ENCODE data around the gene IL1RN. TPM values are rescaled to one million over a fixed set of nuclear protein-coding genes. Genes with fewer than 3 reads are reported as not detected.

The IL1RN gene
- total RNA-seq, 4 donors from 2014 or later: 0.51 to 0.91 TPM; not detected in 2

GRCh38 chr2:113131352-113132185 lies 4.2 kb downstream of the IL1RN start:
- no peaks in the 10 kb centered on the region for H3K27me3 ChIP-seq
- DNase-seq (no peak), ATAC-seq (no peak)
- in situ Hi-C loops (cut with MboI; ENCODE audit: low sequenced_read_pairs in 4 of 4) (no loop called here), intact Hi-C loops (cut with DNase I; ENCODE audit: low total_unique reads) (no loop called here)
- H3K4me3 ChIP-seq: no peak overlapping the region
- no peak overlapping the region for H3K27ac ChIP-seq
- TF ChIP-seq POLR2A (IDR thresholded peaks at IDR 0.05) (no peak), CTCF (IDR thresholded peaks at IDR 0.05 in 4 of 5, conservative IDR thresholded peaks at IDR 0.05 in 1 of 5) (no peak)
- H3K36me3 ChIP-seq: no peaks in the 10 kb centered on the region
- no peaks in the 10 kb centered on the region for H3K4me1 ChIP-seq
- no peaks in the 10 kb centered on the region for H3K9me3 ChIP-seq

- Histone ChIP-seq H3K4me3 (no peak overlapping the region), H3K4me1 (no peaks in the 10 kb centered on the region), H3K27ac (no peak overlapping the region), H3K36me3 (no peaks in the 10 kb centered on the region), H3K9me3 (no peaks in the 10 kb centered on the region), H3K27me3 (no peaks in the 10 kb centered on the region)
- in situ Hi-C loops (cut with MboI; ENCODE audit: low sequenced_read_pairs in 4 of 4): no loop called here
- no peak for ATAC-seq
- intact Hi-C loops (cut with DNase I; ENCODE audit: low total_unique reads): no loop called here
- no peak for TF ChIP-seq CTCF (IDR thresholded peaks at IDR 0.05 in 4 of 5, conservative IDR thresholded peaks at IDR 0.05 in 1 of 5)
- TF ChIP-seq POLR2A (IDR thresholded peaks at IDR 0.05): no peak
- no peak for DNase-seq
These were observed 5.1 kb downstream of the IL1RN start for GRCh38 chr2:113132414-113133021.

- ATAC-seq (no peak), DNase-seq (no peak)
- H3K27me3 ChIP-seq: no peaks in the 10 kb centered on the region
- H3K36me3 ChIP-seq: no peaks in the 10 kb centered on the region
- no peaks in the 10 kb centered on the region for H3K4me1 ChIP-seq
- TF ChIP-seq CTCF (IDR thresholded peaks at IDR 0.05 in 4 of 5, conservative IDR thresholded peaks at IDR 0.05 in 1 of 5): no peak
- TF ChIP-seq POLR2A (IDR thresholded peaks at IDR 0.05): no peak
- no peaks in the 10 kb centered on the region for H3K9me3 ChIP-seq
- in situ Hi-C loops (cut with MboI; ENCODE audit: low sequenced_read_pairs in 4 of 4) (no loop called here), intact Hi-C loops (cut with DNase I; ENCODE audit: low total_unique reads) (no loop called here)
- no peak overlapping the region for H3K4me3 ChIP-seq
- no peak overlapping the region for H3K27ac ChIP-seq
These were observed 6.6 kb downstream of the IL1RN start for GRCh38 chr2:113133704-113134598.

GRCh38 chr2:113134717-113135116 lies 7.3 kb downstream of the IL1RN start:
- H3K9me3 ChIP-seq: no peaks in the 10 kb centered on the region
- TF ChIP-seq CTCF (IDR thresholded peaks at IDR 0.05 in 4 of 5, conservative IDR thresholded peaks at IDR 0.05 in 1 of 5): no peak
- TF ChIP-seq POLR2A (IDR thresholded peaks at IDR 0.05): no peak
- no peak overlapping the region for H3K4me3 ChIP-seq
- in situ Hi-C loops (cut with MboI; ENCODE audit: low sequenced_read_pairs in 4 of 4): loop anchor here in 1 of 4 donors (5.0 kb wide), 1 partner anchor 243 kb away; no protein-coding TSS in a partner anchor
- no peak for DNase-seq
- H3K4me1 ChIP-seq: no peaks in the 10 kb centered on the region
- H3K27ac ChIP-seq: no peak overlapping the region
- intact Hi-C loops (cut with DNase I; ENCODE audit: low total_unique reads): loop anchor here (5.0 kb wide), 1 partner anchor 253 kb away; no protein-coding TSS in a partner anchor
- H3K27me3 ChIP-seq: no peaks in the 10 kb centered on the region
- no peaks in the 10 kb centered on the region for H3K36me3 ChIP-seq
- ATAC-seq: no peak
